ENCODE data around the gene ZSCAN4.

Gene ZSCAN4

GRCh38 chr19:57668635-57669034 is at the start of gene ZSCAN4:
ZSCAN4 (plus strand) TSS chr19:57668935; CDS start chr19:57676146, 7,211 bp downstream.
- DNase-seq (ENCODE audit: low read depth, low spot score), result no peak

DNA sequence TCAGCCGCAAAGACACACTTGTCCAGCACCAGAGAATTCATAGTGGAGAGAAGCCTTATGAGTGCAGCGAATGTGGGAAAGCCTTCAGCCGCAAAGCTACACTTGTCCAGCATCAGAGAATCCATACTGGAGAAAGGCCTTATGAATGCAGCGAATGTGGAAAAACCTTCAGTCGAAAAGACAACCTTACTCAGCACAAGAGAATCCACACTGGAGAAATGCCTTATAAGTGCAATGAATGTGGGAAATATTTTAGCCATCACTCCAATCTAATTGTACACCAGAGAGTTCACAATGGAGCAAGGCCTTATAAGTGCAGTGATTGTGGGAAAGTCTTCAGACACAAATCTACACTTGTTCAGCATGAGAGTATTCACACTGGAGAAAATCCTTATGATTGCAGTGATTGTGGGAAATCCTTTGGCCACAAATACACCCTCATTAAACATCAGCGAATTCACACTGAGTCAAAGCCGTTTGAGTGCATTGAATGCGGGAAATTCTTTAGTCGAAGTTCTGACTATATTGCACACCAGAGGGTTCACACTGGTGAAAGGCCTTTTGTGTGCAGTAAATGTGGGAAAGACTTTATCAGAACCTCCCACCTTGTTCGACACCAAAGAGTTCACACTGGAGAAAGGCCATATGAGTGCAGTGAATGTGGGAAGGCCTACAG is 47.9 kb upstream of the ZSCAN4 start:
- DNase-seq (ENCODE audit: low read depth, low spot score), result no peak

DNA sequence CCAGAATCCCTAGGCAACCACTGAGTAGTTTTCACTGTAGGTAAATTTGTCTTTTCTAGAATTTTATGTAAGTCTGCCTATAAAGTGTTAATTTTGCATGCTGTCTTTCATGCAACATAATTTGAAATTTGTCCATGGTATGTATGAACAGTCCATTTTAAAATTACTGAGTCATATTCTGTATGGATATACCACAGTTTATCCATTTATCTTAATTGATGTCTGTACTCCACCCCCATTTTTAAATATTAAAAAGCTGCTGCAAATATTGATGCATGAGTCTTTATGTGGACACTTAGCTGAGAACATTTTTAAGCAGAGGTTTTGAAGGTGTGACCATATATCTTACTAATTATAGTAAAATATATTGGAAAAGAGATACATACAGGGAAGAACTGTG is 45.6 kb upstream of the ZSCAN4 start:
- DNase-seq (ENCODE audit: low read depth, low spot score), result no peak

DNA sequence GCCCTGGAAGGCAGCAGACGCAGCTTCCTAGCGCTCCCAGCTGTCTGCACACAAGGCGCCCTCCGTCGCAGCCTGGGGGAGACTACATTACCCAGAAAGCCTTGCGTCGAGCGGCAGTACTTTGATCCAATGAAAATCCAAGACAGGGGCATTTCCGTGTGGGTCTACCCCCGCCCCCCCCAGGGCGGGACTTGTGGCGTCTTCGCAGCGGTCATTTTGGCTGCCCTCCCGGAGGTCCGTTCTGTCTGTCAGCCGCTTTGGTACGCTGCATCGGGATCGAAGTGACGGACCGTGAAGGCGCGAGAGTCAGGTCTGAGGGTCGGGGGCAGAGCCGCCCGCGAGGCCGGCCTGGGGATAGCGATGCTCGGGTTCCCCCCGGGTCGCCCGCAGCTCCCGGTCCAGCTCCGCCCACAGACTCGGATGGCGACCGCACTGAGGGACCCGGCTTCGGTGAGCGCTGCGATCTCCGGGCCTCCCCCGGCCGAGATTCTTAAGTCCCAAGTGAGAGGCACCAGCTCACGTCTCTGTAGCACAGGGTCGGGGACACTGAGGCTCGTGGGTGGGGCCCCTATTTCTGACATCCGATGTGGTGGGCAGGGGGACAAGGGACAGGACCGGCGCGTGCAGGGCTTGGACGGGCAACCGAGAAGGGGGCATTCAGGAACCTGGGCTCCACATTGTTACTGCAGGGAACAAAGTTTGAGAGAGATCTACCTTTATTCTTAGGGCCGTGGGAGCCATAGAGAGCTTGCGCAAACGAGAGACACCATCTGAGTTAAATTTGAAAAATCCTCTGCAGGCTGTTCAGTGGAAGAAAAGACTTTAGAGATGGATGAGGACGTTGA is 35.5 kb upstream of the ZSCAN4 start, which contains the start of gene ZNF211:
TSS of gene ZNF211 (plus strand) at position 182 of the 845 bp plus-strand sequence. CDS start at position 361, 179 bp downstream.
- peak; percentile 80 for DNase-seq (ENCODE audit: low read depth, low spot score)

DNA sequence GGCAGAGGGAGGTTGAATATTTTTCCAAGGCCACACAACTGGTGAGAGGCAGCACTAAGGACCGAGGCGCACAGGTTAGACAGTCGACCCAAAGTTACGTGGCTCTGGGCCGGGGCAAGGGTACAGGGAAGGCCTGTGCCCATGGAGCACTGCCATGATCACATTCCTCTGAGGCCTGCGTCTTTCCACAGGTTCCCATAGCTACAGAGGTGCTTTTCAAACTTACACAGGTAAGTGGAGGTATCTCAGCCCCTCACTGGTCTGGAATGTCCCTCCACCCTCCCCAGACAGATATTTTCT is 35.0 kb upstream of the ZSCAN4 start:
- DNase-seq (ENCODE audit: low read depth, low spot score), result no peak

GRCh38 chr19:57637379-57637778 is 31.4 kb upstream of the ZSCAN4 start:
- no peak for DNase-seq (ENCODE audit: low read depth, low spot score)

GRCh38 chr19:57641715-57642234 is 27.0 kb upstream of the ZSCAN4 start:
- no peak for DNase-seq (ENCODE audit: low read depth, low spot score)

DNA sequence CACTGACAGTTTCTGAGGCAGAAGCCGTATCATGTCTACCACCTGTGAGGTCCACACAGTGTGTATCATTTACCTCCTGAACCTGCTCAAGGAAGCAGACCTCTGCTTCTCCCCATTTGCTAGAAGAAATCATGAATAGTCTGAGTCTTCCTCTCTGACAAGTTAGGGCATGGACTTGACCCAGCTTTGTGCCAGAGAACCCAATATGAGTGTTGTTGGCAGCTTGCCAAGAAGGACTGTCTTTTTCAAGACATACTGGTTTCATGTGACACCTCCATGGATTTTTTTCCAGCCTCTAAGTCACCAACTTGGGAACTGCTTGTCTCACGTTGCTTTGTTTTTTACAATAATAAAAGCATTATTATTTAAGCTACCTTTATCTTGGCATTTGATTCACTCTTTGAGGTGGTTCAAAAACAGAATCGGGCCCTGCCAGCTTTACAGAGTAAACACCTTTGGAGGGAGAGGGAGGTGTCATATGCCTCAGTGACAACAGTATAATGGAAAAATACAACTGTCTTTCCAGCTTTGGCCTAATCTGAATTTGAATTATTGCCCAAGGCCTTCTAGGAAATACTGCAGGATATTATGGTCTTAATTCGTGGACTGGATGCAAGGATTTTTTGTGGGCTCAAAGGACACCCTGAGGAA is 26.2 kb upstream of the ZSCAN4 start:
- no peak for DNase-seq (ENCODE audit: low read depth, low spot score)

- DNase-seq (ENCODE audit: low read depth, low spot score), result no peak
Measured at GRCh38 chr19:57643734-57644133, 25.0 kb upstream of the ZSCAN4 start.

DNA sequence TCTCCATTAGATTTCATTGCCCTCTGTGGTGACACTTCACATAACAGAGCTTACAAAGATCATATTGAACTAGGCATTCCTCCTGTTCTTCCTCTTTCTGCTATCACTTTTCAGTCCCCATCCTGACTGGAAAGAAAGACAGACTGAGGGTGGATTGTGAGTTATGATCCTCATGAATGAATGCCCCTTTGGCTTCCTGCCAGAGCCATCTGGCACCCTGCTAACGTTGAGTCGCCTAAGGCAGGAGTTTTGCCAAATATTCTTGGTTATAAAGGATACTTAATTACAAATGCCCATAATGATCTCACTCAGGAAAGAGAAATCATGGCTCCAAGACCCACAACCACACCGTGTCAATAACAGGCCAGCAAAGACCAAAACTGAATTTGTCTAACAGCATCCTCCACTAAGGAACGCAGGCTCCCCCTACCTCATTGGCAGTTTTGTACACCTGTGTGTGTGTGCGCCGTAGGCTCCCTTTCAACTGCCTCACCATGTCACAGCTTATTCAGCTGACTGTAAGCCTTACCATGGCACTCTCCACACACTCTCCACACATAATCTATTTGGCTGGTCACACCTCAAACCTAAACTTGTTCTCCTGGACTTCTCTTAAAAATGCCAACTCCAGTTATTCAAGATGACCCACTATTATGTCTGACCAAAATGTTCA is 20.3 kb upstream of the ZSCAN4 start:
- no peak for DNase-seq (ENCODE audit: low read depth, low spot score)

DNA sequence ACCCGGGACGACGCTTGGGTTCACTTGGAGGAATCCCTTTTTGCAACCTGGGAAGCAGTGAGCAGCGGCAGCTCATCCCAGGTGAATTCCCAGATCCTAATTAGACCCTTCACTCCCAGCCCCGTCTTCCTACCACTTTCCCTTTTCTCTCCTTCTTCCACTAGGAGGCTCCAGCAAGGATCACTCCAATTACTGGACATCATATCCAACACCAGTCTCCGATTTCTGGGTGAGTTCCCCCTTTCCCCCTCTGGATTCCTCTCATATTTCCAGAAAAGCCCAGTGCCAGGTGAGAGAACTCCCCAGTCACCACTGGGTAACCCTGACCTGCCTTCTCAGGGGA is 17.1 kb upstream of the ZSCAN4 start:
- no peak for DNase-seq (ENCODE audit: low read depth, low spot score)

DNA sequence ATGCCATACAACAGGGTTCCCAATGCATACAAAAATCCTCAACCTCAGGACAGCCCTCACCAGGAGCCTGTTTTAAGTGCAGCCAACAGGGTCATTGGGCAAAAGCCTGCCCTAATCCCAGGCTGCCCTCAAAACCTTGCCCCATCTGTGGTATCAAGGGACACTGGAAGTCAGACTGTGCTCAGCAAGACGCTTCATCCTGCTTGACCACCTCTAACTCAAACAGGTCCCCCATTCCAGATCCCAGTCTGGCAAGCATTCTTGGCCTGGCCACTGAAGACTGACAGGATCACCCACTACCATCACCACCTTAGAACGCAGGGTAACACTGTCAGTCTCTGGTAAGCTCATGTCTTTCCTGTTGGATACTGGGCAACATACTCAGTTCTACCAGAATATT is 15.0 kb upstream of the ZSCAN4 start:
- DNase-seq (ENCODE audit: low read depth, low spot score), result no peak

DNA sequence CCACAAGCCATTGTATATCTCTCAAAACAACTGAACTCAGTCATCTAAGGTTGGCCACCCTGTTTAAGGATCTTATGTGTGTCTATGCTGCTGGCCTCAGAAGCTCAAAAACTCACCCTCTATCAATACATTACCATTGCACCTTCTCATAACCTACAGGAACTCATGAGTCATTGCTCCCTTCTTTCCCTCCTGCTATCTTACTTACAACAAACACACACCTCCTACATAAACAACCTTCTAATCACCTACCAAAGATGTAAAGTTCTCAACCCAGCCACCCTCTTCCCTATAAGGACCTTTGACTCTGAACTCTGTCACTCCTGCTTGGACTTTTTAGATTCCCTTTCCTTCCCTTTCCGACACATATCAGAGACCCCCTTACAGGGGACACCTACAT is 13.3 kb upstream of the ZSCAN4 start:
- no peak for DNase-seq (ENCODE audit: low read depth, low spot score)

DNA sequence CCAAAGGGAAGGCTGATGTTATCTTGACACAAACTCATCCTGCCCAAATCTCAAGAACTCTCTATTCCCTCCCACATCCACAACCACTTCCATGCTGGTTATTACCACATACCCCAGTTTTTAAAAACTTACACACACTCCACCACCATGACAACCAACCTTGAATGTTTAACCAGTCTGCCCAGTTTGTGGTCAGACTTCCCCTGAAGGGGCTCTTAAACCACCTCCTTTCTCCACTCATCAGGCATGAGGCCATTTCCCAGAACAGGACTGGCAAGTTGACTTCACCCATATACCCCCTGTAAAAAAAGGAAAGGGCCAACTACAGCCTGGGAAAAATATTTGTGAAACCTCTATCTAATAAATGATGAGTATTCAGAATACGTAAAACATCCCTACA is 12.4 kb upstream of the ZSCAN4 start:
- DNase-seq (ENCODE audit: low read depth, low spot score), result no peak

- DNase-seq (ENCODE audit: low read depth, low spot score), result no peak
Measured at GRCh38 chr19:57664269-57665127, 4.2 kb upstream of the ZSCAN4 start.

DNA sequence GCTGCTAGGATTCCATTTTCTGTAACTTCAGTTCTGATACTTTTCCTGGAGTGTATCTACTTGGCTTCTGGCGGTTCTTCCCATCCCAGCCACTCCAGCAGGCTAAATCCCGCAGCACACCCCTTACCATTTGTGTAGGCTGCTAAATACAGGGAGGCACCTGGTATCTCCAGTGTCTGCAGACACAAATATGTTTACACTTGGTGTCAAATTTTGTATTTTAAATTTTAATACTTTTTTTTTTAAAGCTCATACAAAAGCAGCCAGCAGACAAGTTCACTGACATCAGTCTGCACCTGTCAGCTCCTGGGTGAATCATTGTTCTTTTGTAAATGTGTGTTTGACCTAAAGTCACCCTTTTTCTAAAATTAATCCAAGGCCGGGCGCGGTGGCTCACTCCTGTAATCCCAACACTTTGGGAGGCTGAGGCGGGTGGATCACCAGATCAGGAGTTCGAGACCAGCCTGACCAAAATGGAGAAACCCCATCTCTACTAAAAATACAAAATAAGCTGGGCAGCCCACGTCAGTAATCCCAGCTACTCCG is 3.4 kb upstream of the ZSCAN4 start:
- DNase-seq (ENCODE audit: low read depth, low spot score), result no peak

- DNase-seq (ENCODE audit: low read depth, low spot score), result no peak
Measured at GRCh38 chr19:57667228-57667627, 1.5 kb upstream of the ZSCAN4 start.

- no peak for DNase-seq (ENCODE audit: low read depth, low spot score)
Measured at GRCh38 chr19:57671124-57671895, 2.6 kb downstream of the ZSCAN4 start.

DNA sequence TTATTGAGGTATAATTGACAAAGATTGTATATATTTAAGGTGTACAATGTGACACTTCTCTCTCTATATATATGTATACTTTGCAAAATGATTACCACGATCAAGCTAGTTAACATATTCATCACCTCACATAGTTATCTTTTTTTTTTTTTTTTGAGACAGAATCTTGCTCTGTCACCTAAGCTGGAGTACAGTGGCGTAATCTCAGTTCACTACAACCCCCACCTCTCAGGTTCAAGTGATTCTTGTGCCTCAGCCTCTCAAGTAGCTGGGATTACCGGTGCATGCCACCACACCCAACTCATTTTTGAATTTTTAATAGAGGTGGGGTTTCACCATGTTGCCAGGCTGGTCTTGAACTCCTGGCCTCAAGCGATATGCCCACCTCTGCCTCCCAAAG is 3.7 kb downstream of the ZSCAN4 start:
- no peak for DNase-seq (ENCODE audit: low read depth, low spot score)

GRCh38 chr19:57675881-57676280 is 7.1 kb downstream of the ZSCAN4 start:
- DNase-seq (ENCODE audit: low read depth, low spot score), result no peak

Measured in activated CD4-positive, CD25-positive, alpha-beta regulatory T cell treated with anti-CD3 and anti-CD28 coated beads, Interleukin-2, amount 50 U/mL, for 16 hours (primary cell).